ENCODE results near the gene C4BPA.
A peak's percentile ranks its signal among the peaks of the same experiment; 100 is the strongest.

Gene C4BPA

GRCh38 chr1:207191061-207191460, 87.0 kb downstream of the C4BPA start:
- H3K79me2 ChIP-seq (ENCODE audit: low read length), result no peaks in the 10 kb centered on the region
- peaks cover 4% of the 10 kb centered on the region; the same call in 1 of the 2 replicates for H3K9me3 ChIP-seq (ENCODE audit: insufficient read depth, low read length)
- no peak overlapping the region for H2AFZ ChIP-seq (ENCODE audit: low read depth, low read length)
- H3K27ac ChIP-seq (ENCODE audit: low read length), result no peak overlapping the region
- no peak for TF ChIP-seq EZH2phosphoT487 (IDR thresholded peaks at IDR 0.05; ENCODE audit: low read depth)
- no peak for TF ChIP-seq CTCF (IDR thresholded peaks at IDR 0.05; ENCODE audit: low read depth, low read length)
- peak overlapping the region; percentile 24 for H3K4me2 ChIP-seq (ENCODE audit: low read length)
- H3K9ac ChIP-seq (ENCODE audit: low read length), result no peak overlapping the region
- no peaks in the 10 kb centered on the region for H4K20me1 ChIP-seq (ENCODE audit: insufficient read depth, low read length)
- H3K4me3 ChIP-seq (ENCODE audit: low read length), result no peak overlapping the region
- peaks cover 27% of the 10 kb centered on the region for H3K27me3 ChIP-seq (ENCODE audit: low read depth, low read length)
- H3K4me1 ChIP-seq (ENCODE audit: low read length), result peaks cover 29% of the 10 kb centered on the region
- no peaks in the 10 kb centered on the region for H3K36me3 ChIP-seq (replicated peaks; ENCODE audit: low read depth, low read length)

GRCh38 chr1:207191776-207192175, 87.7 kb downstream of the C4BPA start:
- Histone ChIP-seq H3K36me3 (replicated peaks; ENCODE audit: low read depth, low read length) (no peaks in the 10 kb centered on the region), H3K4me1 (ENCODE audit: low read length) (peaks cover 29% of the 10 kb centered on the region), H2AFZ (ENCODE audit: low read depth, low read length) (no peak overlapping the region), H3K9ac (ENCODE audit: low read length) (no peak overlapping the region), H3K27me3 (ENCODE audit: low read depth, low read length) (peaks cover 28% of the 10 kb centered on the region), H3K9me3 (ENCODE audit: insufficient read depth, low read length) (peaks cover 4% of the 10 kb centered on the region; the same call in 1 of the 2 replicates), H3K79me2 (ENCODE audit: low read length) (no peaks in the 10 kb centered on the region), H3K4me2 (ENCODE audit: low read length) (no peak overlapping the region), H4K20me1 (ENCODE audit: insufficient read depth, low read length) (no peaks in the 10 kb centered on the region), H3K27ac (ENCODE audit: low read length) (no peak overlapping the region), H3K4me3 (ENCODE audit: low read length) (no peak overlapping the region)
- TF ChIP-seq CTCF (IDR thresholded peaks at IDR 0.05; ENCODE audit: low read depth, low read length) (no peak), EZH2phosphoT487 (IDR thresholded peaks at IDR 0.05; ENCODE audit: low read depth) (no peak)

- Histone ChIP-seq H3K9me3 (ENCODE audit: insufficient read depth, low read length) (peaks cover 4% of the 10 kb centered on the region; the same call in 1 of the 2 replicates), H3K27ac (ENCODE audit: low read length) (no peak overlapping the region), H3K27me3 (ENCODE audit: low read depth, low read length) (peaks cover 34% of the 10 kb centered on the region), H3K4me1 (ENCODE audit: low read length) (peaks cover 29% of the 10 kb centered on the region), H3K4me3 (ENCODE audit: low read length) (no peak overlapping the region), H3K36me3 (replicated peaks; ENCODE audit: low read depth, low read length) (no peaks in the 10 kb centered on the region), H3K79me2 (ENCODE audit: low read length) (no peaks in the 10 kb centered on the region), H2AFZ (ENCODE audit: low read depth, low read length) (no peak overlapping the region), H4K20me1 (ENCODE audit: insufficient read depth, low read length) (no peaks in the 10 kb centered on the region), H3K4me2 (ENCODE audit: low read length) (peak overlapping the region; percentile 32), H3K9ac (ENCODE audit: low read length) (no peak overlapping the region)
- TF ChIP-seq CTCF (IDR thresholded peaks at IDR 0.05; ENCODE audit: low read depth, low read length) (no peak), EZH2phosphoT487 (IDR thresholded peaks at IDR 0.05; ENCODE audit: low read depth) (no peak)
These were observed 90.2 kb downstream of the C4BPA start for GRCh38 chr1:207194197-207194596.
